MCF 10A (cell line): Measurements from ENCODE around the gene ZIC1. TPM values are rescaled to one million over a fixed set of nuclear protein-coding genes. Genes with fewer than 3 reads are reported as not detected.

ENCODE experiments used
- BruUV-seq: library from RNA; stranded (reverse); fragments of 400-500 nt; replicated peaks from 2 replicates; lab custom pipeline; 2021; lab: Mats Ljungman, UMichigan
- CTCF ChIA-PET: fragments of 300-600 bp; sonication (Branson Sonifier 250); formaldehyde crosslinking; extraction: SDS; loops from one replicate; lab custom pipeline; 2021; ENCODE audit warnings: antibody characterized with exemption, inconsistent platforms; lab: Yijun Ruan, JAX
- POLR2A ChIA-PET: fragments of 300-600, 350-650 bp; sonication (Branson Sonifier 250); formaldehyde crosslinking; extraction: SDS; loops from one replicate; lab custom pipeline; 2020; ENCODE audit warnings: antibody characterized with exemption, inconsistent platforms; lab: Yijun Ruan, JAX
- DNase-seq: peaks from one replicate; pipeline ENCODE4 v3.0.0-alpha.2; 2018; ENCODE audit not compliant: unreplicated experiment
- H3K27ac Mint-ChIP-seq: one replicate; pipeline ENCODE4 v1.8.0; 2022; ENCODE audit warnings: mild to moderate bottlenecking, low read depth, mixed read lengths; ENCODE audit not compliant: unreplicated experiment
- H3K27me3 Mint-ChIP-seq: one replicate; pipeline ENCODE4 v1.8.0; 2022; ENCODE audit warnings: mixed read lengths; ENCODE audit not compliant: insufficient read depth, unreplicated experiment
- H3K36me3 Mint-ChIP-seq: one replicate; pipeline ENCODE4 v1.8.0; 2022; ENCODE audit warnings: mild to moderate bottlenecking, moderate library complexity, mixed read lengths; ENCODE audit not compliant: insufficient read depth, unreplicated experiment
- H3K4me1 Mint-ChIP-seq: one replicate; pipeline ENCODE4 v1.8.0; 2022; ENCODE audit warnings: mixed read lengths; ENCODE audit not compliant: insufficient read depth, unreplicated experiment
- H3K4me3 Mint-ChIP-seq: one replicate; pipeline ENCODE4 v1.8.0; 2022; ENCODE audit warnings: mild to moderate bottlenecking, moderate library complexity, mixed read lengths; ENCODE audit not compliant: unreplicated experiment
- H3K9me3 Mint-ChIP-seq: one replicate; pipeline ENCODE4 v1.8.0; 2022; ENCODE audit warnings: mixed read lengths; ENCODE audit not compliant: unreplicated experiment
- intact Hi-C: fragments of 100-400 bp; cut with micrococcal nuclease; formaldehyde crosslinking; loops from 2 replicates; pipeline ENCODE4 v1.14.1; 2022
- total RNA-seq: library from RNA; stranded (reverse); gene quantifications from 2 replicates; pipeline ENCODE4 v1.2.3, GENCODE V29; 2022
- TF ChIP-seq, protein P1 (sequence below): fragments of 200-600 bp; IDR thresholded peaks from one replicate; pipeline ENCODE4 v1.8.0; 2022; ENCODE audit warnings: antibody characterized with exemption, mild to moderate bottlenecking; ENCODE audit not compliant: unreplicated experiment

The ZIC1 gene
- total RNA-seq, 1 experiment from 2014 or later = not detected

DNA sequence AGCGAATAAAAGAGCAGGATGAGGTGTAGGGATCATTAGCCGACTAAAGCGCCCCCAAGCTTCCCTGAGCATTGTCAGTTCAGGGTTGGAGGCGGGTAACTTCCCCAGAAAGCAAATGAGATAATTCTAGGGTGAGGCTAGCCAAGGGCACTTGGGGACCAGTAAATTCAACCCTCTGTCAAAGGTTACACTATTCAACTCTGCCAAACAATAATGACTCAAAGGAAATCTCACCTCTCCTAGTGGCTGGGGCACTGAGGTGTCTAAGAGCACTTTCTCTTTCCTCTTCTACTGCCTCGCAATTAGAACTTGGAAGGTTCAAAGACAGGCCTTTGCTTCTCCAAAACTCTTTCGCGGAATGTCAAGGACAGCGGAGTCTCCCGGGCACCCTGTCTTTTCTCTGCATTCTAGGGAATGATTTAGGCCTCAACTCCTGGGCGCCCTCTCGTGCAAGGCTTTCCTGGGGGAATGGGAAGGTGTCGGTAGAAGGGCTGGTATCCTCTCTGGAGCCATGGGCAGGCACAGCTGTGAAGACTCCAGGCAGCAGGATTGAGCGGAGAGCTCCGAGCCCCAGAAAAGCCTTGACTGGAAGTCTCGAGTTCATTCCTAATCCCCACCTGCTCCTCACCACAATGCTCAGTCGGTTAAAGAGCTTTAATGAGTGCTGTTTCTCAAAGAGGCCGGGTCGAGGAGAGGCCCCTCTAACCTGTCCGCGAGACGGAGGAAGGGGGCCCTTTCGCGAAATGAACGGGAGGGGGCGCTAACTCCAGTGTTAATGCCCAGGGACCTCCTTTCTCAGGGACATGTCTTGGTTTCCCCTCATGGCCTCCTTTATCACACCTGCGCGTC, 24.7 kb upstream of the ZIC1 start:
- Mint-ChIP-seq H3K4me1 (no peaks in the 10 kb centered on the region), H3K27me3 (peaks cover 76% of the 10 kb centered on the region), H3K36me3 (no peaks in the 10 kb centered on the region), H3K4me3 (no peak overlapping the region), H3K27ac (no peak overlapping the region), H3K9me3 (no peaks in the 10 kb centered on the region)
- ChIA-PET CTCF (interaction anchor here (0.6 kb wide), 3 partner anchors 10 to 983 kb away, joined by 3 to 5 read pairs (median 4); no protein-coding TSS in a partner anchor), POLR2A (no interaction called here)
- intact Hi-C loops = no loop called here
- BruUV-seq = no TSS peak
- DNase-seq = no peak
- TF ChIP-seq, protein P1, sequence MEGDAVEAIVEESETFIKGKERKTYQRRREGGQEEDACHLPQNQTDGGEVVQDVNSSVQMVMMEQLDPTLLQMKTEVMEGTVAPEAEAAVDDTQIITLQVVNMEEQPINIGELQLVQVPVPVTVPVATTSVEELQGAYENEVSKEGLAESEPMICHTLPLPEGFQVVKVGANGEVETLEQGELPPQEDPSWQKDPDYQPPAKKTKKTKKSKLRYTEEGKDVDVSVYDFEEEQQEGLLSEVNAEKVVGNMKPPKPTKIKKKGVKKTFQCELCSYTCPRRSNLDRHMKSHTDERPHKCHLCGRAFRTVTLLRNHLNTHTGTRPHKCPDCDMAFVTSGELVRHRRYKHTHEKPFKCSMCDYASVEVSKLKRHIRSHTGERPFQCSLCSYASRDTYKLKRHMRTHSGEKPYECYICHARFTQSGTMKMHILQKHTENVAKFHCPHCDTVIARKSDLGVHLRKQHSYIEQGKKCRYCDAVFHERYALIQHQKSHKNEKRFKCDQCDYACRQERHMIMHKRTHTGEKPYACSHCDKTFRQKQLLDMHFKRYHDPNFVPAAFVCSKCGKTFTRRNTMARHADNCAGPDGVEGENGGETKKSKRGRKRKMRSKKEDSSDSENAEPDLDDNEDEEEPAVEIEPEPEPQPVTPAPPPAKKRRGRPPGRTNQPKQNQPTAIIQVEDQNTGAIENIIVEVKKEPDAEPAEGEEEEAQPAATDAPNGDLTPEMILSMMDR = no peak

DNA sequence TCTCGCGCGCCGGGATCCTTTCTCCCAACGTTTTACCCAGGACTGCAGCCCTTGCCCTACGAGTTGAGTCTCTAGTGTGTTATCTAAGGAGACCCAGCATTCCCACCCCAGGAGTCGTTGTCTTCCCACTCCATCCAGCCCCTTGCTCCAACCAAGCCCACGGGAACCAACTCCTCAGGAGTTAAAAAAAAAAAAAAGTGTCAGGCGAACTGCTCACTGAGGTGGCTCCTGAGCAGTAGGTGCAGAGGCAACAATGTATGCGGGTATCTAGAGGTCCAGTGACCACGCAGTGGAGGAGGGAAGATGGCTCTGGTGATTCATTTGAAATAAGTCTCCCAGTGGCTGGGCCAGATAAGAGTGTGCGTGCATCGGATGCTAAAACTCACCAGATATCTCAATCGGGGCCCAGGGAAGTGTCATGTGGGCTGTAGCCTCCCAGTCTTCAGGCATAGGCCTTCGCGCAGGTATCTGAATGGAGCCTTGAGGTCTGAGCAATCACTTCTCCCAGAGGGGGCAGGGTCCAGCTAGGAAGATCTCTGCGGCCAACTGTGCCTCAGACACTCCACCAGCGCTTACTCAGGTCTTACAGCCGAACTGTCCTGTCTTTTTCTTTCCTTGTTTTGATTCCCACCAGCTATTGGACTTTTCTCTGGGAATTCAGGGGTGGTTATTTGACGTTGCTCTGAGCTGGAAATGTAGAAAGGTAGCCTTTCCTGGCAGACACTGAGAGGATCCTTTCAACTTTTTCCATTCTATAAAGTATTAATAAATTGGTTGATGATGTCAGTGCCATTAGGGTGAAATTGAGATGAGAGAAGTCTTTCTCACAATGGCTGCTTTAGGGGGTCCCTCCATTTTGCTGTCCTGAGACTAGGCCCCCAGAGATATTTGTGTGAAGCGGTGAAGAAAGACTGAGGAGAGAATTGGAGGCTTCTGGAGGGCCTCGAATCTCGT, 23.8 kb upstream of the ZIC1 start:
- DNase-seq = no peak
- TF ChIP-seq, protein P1 = no peak
- Mint-ChIP-seq H3K27ac (no peak overlapping the region), H3K36me3 (no peaks in the 10 kb centered on the region), H3K27me3 (peaks cover 67% of the 10 kb centered on the region), H3K4me3 (no peak overlapping the region), H3K4me1 (no peaks in the 10 kb centered on the region), H3K9me3 (no peaks in the 10 kb centered on the region)
- no TSS peak for BruUV-seq
- intact Hi-C loops = no loop called here
- ChIA-PET CTCF (interaction anchor here (0.6 kb wide), 2 partner anchors 20 to 388 kb away, joined by 3 read pairs; no protein-coding TSS in a partner anchor), POLR2A (no interaction called here)

- no peak for DNase-seq
- intact Hi-C loops = no loop called here
- TF ChIP-seq, protein P1 = no peak
- CTCF ChIA-PET = interaction anchor here (0.8 kb wide), 1 partner anchor 109 kb away, joined by 3 read pairs; no protein-coding TSS in a partner anchor
- Mint-ChIP-seq H3K27me3 (peaks cover 52% of the 10 kb centered on the region), H3K27ac (no peak overlapping the region), H3K36me3 (no peaks in the 10 kb centered on the region), H3K4me3 (no peak overlapping the region), H3K4me1 (no peaks in the 10 kb centered on the region), H3K9me3 (no peaks in the 10 kb centered on the region)
- POLR2A ChIA-PET = no interaction called here
- BruUV-seq = no TSS peak
Observed at GRCh38 chr3:147387291-147387884, 21.8 kb upstream of the ZIC1 start.
